GM12878 (cell line): ENCODE measurements around the gene HHAT. TPM values are rescaled to one million over a fixed set of nuclear protein-coding genes. Genes with fewer than 3 reads are reported as not detected.

Experiments
- ATAC-seq: fragments of 200-7000 bp; cut with Tn5 transposase; 3 replicates; pipeline ENCODE4 v1.9.1; 2020; ENCODE audit warnings: mild to moderate bottlenecking, moderate library complexity
- BruUV-seq: library from RNA; stranded (reverse); fragments of 400-500 nt; replicated peaks from 2 replicates; lab custom pipeline; 2021; lab: Mats Ljungman, UMichigan
- CTCF ChIA-PET: fragments of 300-600 bp; sonication (Branson Sonifier 250); formaldehyde crosslinking; extraction: SDS; loops from one replicate; lab custom pipeline; 2021; ENCODE audit warnings: inconsistent platforms; lab: Yijun Ruan, JAX
- POLR2A ChIA-PET: fragments of 350-600 bp; formaldehyde crosslinking; extraction: SDS; loops from one replicate; lab custom pipeline; 2021; ENCODE audit warnings: inconsistent platforms; lab: Charles Lee
- RAD21 ChIA-PET: fragments of 300-600 bp; sonication (Branson Sonifier 250); formaldehyde crosslinking; loops from one replicate; lab custom pipeline; 2023; ENCODE audit warnings: antibody characterized with exemption; ENCODE audit not compliant: unreplicated experiment; lab: Charles Lee
- SMC1A ChIA-PET: fragments of 300-600 bp; sonication (Branson Sonifier 250); formaldehyde crosslinking; loops from one replicate; lab custom pipeline; 2023; ENCODE audit not compliant: unreplicated experiment, uncharacterized antibody; lab: Charles Lee
- DNase-seq: peaks from one replicate; pipeline ENCODE4 v3.0.0-alpha.2; 2011; ENCODE audit warnings: low read depth, low spot score
- FAIRE-seq: peaks from 3 replicates; lab custom pipeline; 2011; peaks lifted over from hg19 to GRCh38; lab: Jason Lieb, UNC
- H2AFZ ChIP-seq: 2 replicates; pipeline ENCODE4 v1.6.0; 2011; ENCODE audit warnings: low read depth, low read length, control low read depth; ENCODE audit not compliant: control insufficient read depth
- H3K27ac ChIP-seq: 2 replicates; pipeline ENCODE4 v1.5.1; 2011; ENCODE audit warnings: control low read depth; ENCODE audit not compliant: control insufficient read depth, insufficient read depth
- H3K27me3 ChIP-seq, 2 experiments: replicated peaks in 1 of 2; 2 replicates each; pipeline versions ENCODE4 v1.6.0 to v1.6.1; 2011; ENCODE audit warnings: low read length in 1 of 2; ENCODE audit not compliant: control insufficient read depth in 2 of 2, insufficient read depth in 2 of 2
- H3K36me3 ChIP-seq, 2 experiments: 2 replicates each; pipeline ENCODE4 v1.5.1; 2011; ENCODE audit warnings: low read length in 1 of 2; ENCODE audit not compliant: control insufficient read depth in 2 of 2, insufficient read depth in 2 of 2
- H3K4me1 ChIP-seq: 2 replicates; pipeline ENCODE4 v1.6.1; 2011; ENCODE audit warnings: mild to moderate bottlenecking, low read length, moderate library complexity, mixed read lengths; ENCODE audit not compliant: control insufficient read depth, insufficient read depth
- H3K4me2 ChIP-seq: 2 replicates; pipeline ENCODE4 v1.6.0; 2011; ENCODE audit warnings: control low read depth; ENCODE audit not compliant: control insufficient read depth, insufficient read depth
- H3K4me3 ChIP-seq: fragments of 200-600 bp; sonication (generic); 2 replicates; pipeline ENCODE4 v1.5.1; 2016
- H3K79me2 ChIP-seq: 2 replicates; pipeline ENCODE4 v1.6.0; 2011; ENCODE audit warnings: low read length; ENCODE audit not compliant: control insufficient read depth, insufficient read depth
- H3K9ac ChIP-seq: 2 replicates; pipeline ENCODE4 v1.8.0; 2011; ENCODE audit warnings: low read length, control low read depth, mixed read lengths; ENCODE audit not compliant: control insufficient read depth, insufficient read depth
- H3K9me3 ChIP-seq: replicated peaks from 3 replicates; pipeline ENCODE4 v1.5.1; 2011; ENCODE audit warnings: mild to moderate bottlenecking, low read length; ENCODE audit not compliant: control insufficient read depth, insufficient read depth
- H4K20me1 ChIP-seq: 2 replicates; pipeline ENCODE4 v1.6.0; 2011; ENCODE audit not compliant: control insufficient read depth, insufficient read depth
- CBX3 ChIP-seq: fragments of 200-600 bp; sonication (generic); IDR thresholded peaks from 2 replicates; pipeline ENCODE4 v1.6.1; 2016; ENCODE audit warnings: low read depth, borderline replicate concordance
- ESRRA ChIP-seq: IDR thresholded peaks from 2 replicates; pipeline ENCODE4 v1.6.1; 2012; ENCODE audit warnings: mild to moderate bottlenecking, low read length, improper control_type of control experiment
- EZH2 ChIP-seq: IDR thresholded peaks from 2 replicates; pipeline ENCODE4 v1.6.1; 2012; ENCODE audit warnings: low read depth, mild to moderate bottlenecking, control low read depth, inconsistent platforms, low read length, borderline replicate concordance; ENCODE audit not compliant: control insufficient read depth
- IKZF1 ChIP-seq: fragments of 450-650 bp; conservative IDR thresholded peaks from 2 replicates; pipeline ENCODE4 v1.6.1; 2017; ENCODE audit warnings: antibody characterized with exemption, mild to moderate bottlenecking
- IKZF2 ChIP-seq, 2 experiments: fragments of 450-650 bp; IDR thresholded peaks; 2 replicates each; pipeline ENCODE4 v1.6.1; 2017; ENCODE audit warnings: mild to moderate bottlenecking in 2 of 2, moderate library complexity in 2 of 2
- JUND ChIP-seq: IDR thresholded peaks from 2 replicates; pipeline ENCODE4 v1.6.1; 2012; ENCODE audit warnings: low read depth, mild to moderate bottlenecking, low read length, improper control_type of control experiment, moderate library complexity
- LARP7 ChIP-seq: fragments of 450-650 bp; IDR thresholded peaks from 2 replicates; pipeline ENCODE4 v1.6.1; 2017; ENCODE audit warnings: mild to moderate bottlenecking
- MEF2B ChIP-seq: fragments of 450-650 bp; IDR thresholded peaks from 2 replicates; pipeline ENCODE4 v1.6.1; 2018; ENCODE audit warnings: mild to moderate bottlenecking, moderate library complexity; ENCODE audit not compliant: partially characterized antibody, poor library complexity, severe bottlenecking
- MYB ChIP-seq: fragments of 150-350 bp; IDR thresholded peaks from 2 replicates; pipeline ENCODE4 v1.6.1; 2014; ENCODE audit warnings: mild to moderate bottlenecking, low read depth, low read length, borderline replicate concordance
- PAX5 ChIP-seq: IDR thresholded peaks from 2 replicates; pipeline ENCODE4 v1.6.1; 2011; ENCODE audit warnings: low read depth, low read length, borderline replicate concordance
- POLR2A ChIP-seq: IDR thresholded peaks from 2 replicates; pipeline ENCODE4 v1.6.1; 2011; ENCODE audit warnings: low read depth, mild to moderate bottlenecking, low read length
- POU2F2 ChIP-seq: IDR thresholded peaks from 3 replicates; pipeline ENCODE4 v1.6.1; 2011; ENCODE audit warnings: low read depth, mild to moderate bottlenecking, low read length, borderline replicate concordance
- SMC3 ChIP-seq: IDR thresholded peaks from 2 replicates; pipeline ENCODE4 v1.6.1; 2011; ENCODE audit warnings: low read length, improper control_type of control experiment, borderline replicate concordance
- SRF ChIP-seq, 2 experiments: IDR thresholded peaks; 2 replicates each; pipeline ENCODE4 v1.6.1; 2011; ENCODE audit warnings: low read depth in 2 of 2, low read length in 2 of 2, mild to moderate bottlenecking in 1 of 2, moderate library complexity in 1 of 2
- TCF3 ChIP-seq: IDR thresholded peaks from 2 replicates; pipeline ENCODE4 v1.6.1; 2012; ENCODE audit warnings: low read depth, mild to moderate bottlenecking, low read length, borderline replicate concordance; ENCODE audit not compliant: insufficient read depth
- WGBS: methylation state at CpG from one replicate; pipeline ENCODE4 v1.1.6; 2016; ENCODE audit warnings: low lambda C conversion rate; ENCODE audit not compliant: insufficient replicate concordance, insufficient coverage; ENCODE audit errors: missing lambda C conversion rate; 5-methylcytosine and 5-hydroxymethylcytosine counted together
- in situ Hi-C: fragments of 300-500 bp; cut with MboI; formaldehyde crosslinking; loops from 9 replicates; pipeline ENCODE4 v1.14.3; 2018; ENCODE audit warnings: mixed read lengths
- intact Hi-C: fragments of 100-400 bp; cut with micrococcal nuclease; formaldehyde crosslinking; loops from one replicate; pipeline ENCODE4 v1.14.2; 2022; ENCODE audit not compliant: unreplicated experiment
- polyA plus RNA-seq, 11 experiments: library from polyadenylated mRNA; depleted of rRNA in 4 of 11; unstranded in 6 of 11; stranded (reverse) in 5 of 11; fragments of >200 nt; fragmentation: Nextera tagmentation in 4 of 11; fragmentation: Illumina TruSeq in 1 of 11; extraction: Ambion mirVana in 4 of 11; extraction: Trizol in 1 of 11; gene quantifications; 1 replicate in 1 of 11; 2 replicates in 10 of 11; pipeline versions ENCODE4 v1.2.1 to v1.2.3, GENCODE V29; 2011 to 2016; ENCODE audit warnings: inconsistent platforms in 2 of 11, missing spikeins in 2 of 11, low read depth in 1 of 11
- total RNA-seq, 4 experiments: library from RNA; depleted of rRNA in 3 of 4; stranded (reverse); fragments of >200 nt in 3 of 4; fragmentation: Illumina TruSeq in 1 of 4; extraction: Trizol in 1 of 4; gene quantifications; 2 replicates each; pipeline versions ENCODE4 v1.2.1 to v1.2.3, GENCODE V29; 2013 to 2021
- TF ChIP-seq, protein P1 (sequence below): fragments of 450-650 bp; IDR thresholded peaks from 2 replicates; pipeline ENCODE4 v1.6.1; 2016; ENCODE audit warnings: mild to moderate bottlenecking
- TF ChIP-seq, protein P2 (sequence below): fragments of 450-650 bp; IDR thresholded peaks from 2 replicates; pipeline ENCODE4 v1.6.1; 2016; ENCODE audit warnings: mild to moderate bottlenecking
- TF ChIP-seq, protein P3 (sequence below): fragments of 450-650 bp; IDR thresholded peaks from 2 replicates; pipeline ENCODE4 v1.6.1; 2017; ENCODE audit warnings: mild to moderate bottlenecking, moderate library complexity

HHAT gene
- total and polyA plus RNA-seq, 10 of the 15 experiments (the other 5 are each of a cell fraction or from before 2014, with no cell fraction given): 1.2 to 37.6 (median 2.6) TPM

DNA sequence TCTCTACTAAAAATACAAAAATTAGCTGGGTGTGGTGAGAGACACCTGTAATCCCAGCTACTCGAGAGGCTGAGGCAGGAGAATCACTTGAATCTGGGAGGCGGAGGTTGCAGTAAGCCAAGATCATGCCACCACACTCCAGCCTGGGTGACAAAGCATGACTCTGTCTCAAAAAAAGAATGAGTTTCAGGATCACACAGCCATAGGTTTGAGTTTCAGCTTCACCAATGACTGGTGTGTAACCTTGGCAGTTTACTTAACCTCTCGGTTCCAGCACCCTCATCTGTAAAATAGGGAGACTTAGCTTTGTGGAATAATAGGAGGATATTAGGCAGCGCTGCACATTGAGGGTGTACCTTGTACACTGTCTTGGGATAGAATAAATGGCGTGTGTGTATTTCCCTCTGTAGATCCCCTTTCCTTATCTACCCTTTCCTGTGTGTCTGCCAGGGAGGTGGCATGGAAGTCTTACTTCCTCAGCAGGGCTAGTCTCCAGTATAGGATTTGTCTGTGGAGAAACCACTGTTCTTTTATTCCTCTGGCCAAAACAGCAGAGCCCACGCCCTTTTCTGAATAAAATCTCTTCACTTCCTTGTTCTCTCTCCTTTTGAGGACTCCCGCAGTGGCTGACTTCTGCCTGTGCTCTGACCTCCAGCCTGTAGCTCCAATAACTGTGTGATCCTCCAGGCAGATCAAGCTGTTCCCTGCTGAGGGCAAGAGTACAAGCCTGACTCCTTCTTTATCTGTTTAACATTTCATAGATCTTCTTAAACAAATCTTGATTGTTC is 90.4 kb downstream of the HHAT start:
- no peak overlapping the region for H3K27ac ChIP-seq
- SMC1A ChIA-PET: interaction anchor here (0.8 to 1.8 kb wide), 7 partner anchors 8 to 132 kb away, joined by 3 to 8 read pairs (median 4); no protein-coding TSS in a partner anchor
- no peak for ATAC-seq
- TF ChIP-seq PAX5 (no peak), MEF2B (no peak), MYB (no peak), SMC3 (no peak), JUND (no peak), POU2F2 (no peak), CBX3 (no peak), POLR2A (no peak), EZH2 (no peak), TCF3 (no peak), IKZF2 (IDR thresholded peaks at IDR 0.05) (no peak), ESRRA (no peak), SRF (IDR thresholded peaks at IDR 0.05; ENCODE audit: low read depth in 2 of 2, low read length in 2 of 2) (no peak), LARP7 (no peak), IKZF1 (no peak)
- TF ChIP-seq, protein P1, sequence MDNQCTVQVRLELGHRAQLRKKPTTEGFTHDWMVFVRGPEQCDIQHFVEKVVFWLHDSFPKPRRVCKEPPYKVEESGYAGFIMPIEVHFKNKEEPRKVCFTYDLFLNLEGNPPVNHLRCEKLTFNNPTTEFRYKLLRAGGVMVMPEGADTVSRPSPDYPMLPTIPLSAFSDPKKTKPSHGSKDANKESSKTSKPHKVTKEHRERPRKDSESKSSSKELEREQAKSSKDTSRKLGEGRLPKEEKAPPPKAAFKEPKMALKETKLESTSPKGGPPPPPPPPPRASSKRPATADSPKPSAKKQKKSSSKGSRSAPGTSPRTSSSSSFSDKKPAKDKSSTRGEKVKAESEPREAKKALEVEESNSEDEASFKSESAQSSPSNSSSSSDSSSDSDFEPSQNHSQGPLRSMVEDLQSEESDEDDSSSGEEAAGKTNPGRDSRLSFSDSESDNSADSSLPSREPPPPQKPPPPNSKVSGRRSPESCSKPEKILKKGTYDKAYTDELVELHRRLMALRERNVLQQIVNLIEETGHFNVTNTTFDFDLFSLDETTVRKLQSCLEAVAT: no peak
- TF ChIP-seq, protein P2, sequence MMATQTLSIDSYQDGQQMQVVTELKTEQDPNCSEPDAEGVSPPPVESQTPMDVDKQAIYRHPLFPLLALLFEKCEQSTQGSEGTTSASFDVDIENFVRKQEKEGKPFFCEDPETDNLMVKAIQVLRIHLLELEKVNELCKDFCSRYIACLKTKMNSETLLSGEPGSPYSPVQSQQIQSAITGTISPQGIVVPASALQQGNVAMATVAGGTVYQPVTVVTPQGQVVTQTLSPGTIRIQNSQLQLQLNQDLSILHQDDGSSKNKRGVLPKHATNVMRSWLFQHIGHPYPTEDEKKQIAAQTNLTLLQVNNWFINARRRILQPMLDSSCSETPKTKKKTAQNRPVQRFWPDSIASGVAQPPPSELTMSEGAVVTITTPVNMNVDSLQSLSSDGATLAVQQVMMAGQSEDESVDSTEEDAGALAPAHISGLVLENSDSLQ: no peak
- TF ChIP-seq, protein P3, sequence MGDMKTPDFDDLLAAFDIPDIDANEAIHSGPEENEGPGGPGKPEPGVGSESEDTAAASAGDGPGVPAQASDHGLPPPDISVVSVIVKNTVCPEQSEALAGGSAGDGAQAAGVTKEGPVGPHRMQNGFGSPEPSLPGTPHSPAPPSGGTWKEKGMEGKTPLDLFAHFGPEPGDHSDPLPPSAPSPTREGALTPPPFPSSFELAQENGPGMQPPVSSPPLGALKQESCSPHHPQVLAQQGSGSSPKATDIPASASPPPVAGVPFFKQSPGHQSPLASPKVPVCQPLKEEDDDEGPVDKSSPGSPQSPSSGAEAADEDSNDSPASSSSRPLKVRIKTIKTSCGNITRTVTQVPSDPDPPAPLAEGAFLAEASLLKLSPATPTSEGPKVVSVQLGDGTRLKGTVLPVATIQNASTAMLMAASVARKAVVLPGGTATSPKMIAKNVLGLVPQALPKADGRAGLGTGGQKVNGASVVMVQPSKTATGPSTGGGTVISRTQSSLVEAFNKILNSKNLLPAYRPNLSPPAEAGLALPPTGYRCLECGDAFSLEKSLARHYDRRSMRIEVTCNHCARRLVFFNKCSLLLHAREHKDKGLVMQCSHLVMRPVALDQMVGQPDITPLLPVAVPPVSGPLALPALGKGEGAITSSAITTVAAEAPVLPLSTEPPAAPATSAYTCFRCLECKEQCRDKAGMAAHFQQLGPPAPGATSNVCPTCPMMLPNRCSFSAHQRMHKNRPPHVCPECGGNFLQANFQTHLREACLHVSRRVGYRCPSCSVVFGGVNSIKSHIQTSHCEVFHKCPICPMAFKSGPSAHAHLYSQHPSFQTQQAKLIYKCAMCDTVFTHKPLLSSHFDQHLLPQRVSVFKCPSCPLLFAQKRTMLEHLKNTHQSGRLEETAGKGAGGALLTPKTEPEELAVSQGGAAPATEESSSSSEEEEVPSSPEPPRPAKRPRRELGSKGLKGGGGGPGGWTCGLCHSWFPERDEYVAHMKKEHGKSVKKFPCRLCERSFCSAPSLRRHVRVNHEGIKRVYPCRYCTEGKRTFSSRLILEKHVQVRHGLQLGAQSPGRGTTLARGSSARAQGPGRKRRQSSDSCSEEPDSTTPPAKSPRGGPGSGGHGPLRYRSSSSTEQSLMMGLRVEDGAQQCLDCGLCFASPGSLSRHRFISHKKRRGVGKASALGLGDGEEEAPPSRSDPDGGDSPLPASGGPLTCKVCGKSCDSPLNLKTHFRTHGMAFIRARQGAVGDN: no peak
- TF ChIP-seq, all 136 proteins: peak for 0
- CTCF ChIA-PET: interaction anchor here (0.7 to 1.6 kb wide), 4 partner anchors 9 to 530 kb away, joined by 3 to 7 read pairs (median 3); no protein-coding TSS in a partner anchor
- WGBS: 43% methylated on average over 7 of the region's 7 CpGs
- H3K27me3 ChIP-seq: no peaks in the 10 kb centered on the region
- H3K79me2 ChIP-seq: no peaks in the 10 kb centered on the region
- no peaks in the 10 kb centered on the region for H3K36me3 ChIP-seq
- no peaks in the 10 kb centered on the region for H3K4me1 ChIP-seq
- BruUV-seq: no TSS peak
- DNase-seq: no peak
- in situ Hi-C loops: no loop called here
- intact Hi-C loops: no loop called here
- H3K9ac ChIP-seq: no peak overlapping the region
- no peaks in the 10 kb centered on the region for H4K20me1 ChIP-seq
- no peaks in the 10 kb centered on the region for H3K9me3 ChIP-seq
- POLR2A ChIA-PET: interaction anchor here (0.5 kb wide), 1 partner anchor 400 kb away, joined by 3 read pairs; no protein-coding TSS in a partner anchor
- no peak overlapping the region for H3K4me3 ChIP-seq
- FAIRE-seq: no peak
- H2AFZ ChIP-seq: no peak overlapping the region
- no peak overlapping the region for H3K4me2 ChIP-seq
- RAD21 ChIA-PET: interaction anchor here (0.8 kb wide), 1 partner anchor 20 kb away, joined by 3 read pairs; no protein-coding TSS in a partner anchor
